H1 (cell line): Measurements from ENCODE around the gene RRP1. TPM values are rescaled to one million over a fixed set of nuclear protein-coding genes. Genes with fewer than 3 reads are reported as not detected.
A peak's percentile ranks its signal among the peaks of the same experiment; 100 is the strongest.

Experiments used
- CTCF ChIA-PET: fragments of 300-600 bp; sonication (Branson Sonifier 250); formaldehyde crosslinking; loops from one replicate; lab custom pipeline; 2021; ENCODE audit not compliant: partially characterized antibody; lab: Charles Lee
- POLR2A ChIA-PET: fragments of 300-600 bp; sonication (Branson Sonifier 250); formaldehyde crosslinking; loops from one replicate; lab custom pipeline; 2021; ENCODE audit warnings: inconsistent platforms; ENCODE audit not compliant: partially characterized antibody; lab: Charles Lee
- DNase-seq, 2 experiments: peaks; one replicate each; pipeline versions ENCODE4 v3.0.0 to v3.0.0-alpha.2; 2010 to 2022; ENCODE audit warnings: low spot score in 2 of 2, low read depth in 1 of 2, mixed read lengths in 1 of 2
- FAIRE-seq: peaks from 2 replicates; lab custom pipeline; 2011; peaks lifted over from hg19 to GRCh38; lab: Jason Lieb, UNC
- H2AFZ ChIP-seq: 2 replicates; pipeline ENCODE4 v1.8.1; 2012; ENCODE audit warnings: low read length, inconsistent platforms
- H2AK5ac ChIP-seq: 2 replicates; pipeline ENCODE4 v1.6.1; 2013; ENCODE audit warnings: low read depth, low read length
- H2BK120ac ChIP-seq: replicated peaks from 2 replicates; pipeline ENCODE3; 2013; ENCODE audit warnings: low read depth, low read length, inconsistent platforms
- H2BK12ac ChIP-seq: 2 replicates; pipeline ENCODE4 v1.6.1; 2013; ENCODE audit warnings: low read depth, low read length
- H2BK15ac ChIP-seq: 2 replicates; pipeline ENCODE4 v1.6.1; 2013; ENCODE audit warnings: low read length
- H2BK20ac ChIP-seq: 2 replicates; pipeline ENCODE4 v1.6.1; 2013; ENCODE audit warnings: low read length
- H2BK5ac ChIP-seq: 2 replicates; pipeline ENCODE4 v1.6.1; 2013; ENCODE audit warnings: low read depth, low read length
- H3K14ac ChIP-seq: 2 replicates; pipeline ENCODE4 v1.6.1; 2013; ENCODE audit warnings: inconsistent platforms; ENCODE audit not compliant: insufficient read length
- H3K18ac ChIP-seq: 2 replicates; pipeline ENCODE4 v1.6.1; 2013; ENCODE audit warnings: low read length; ENCODE audit errors: extremely low read depth
- H3K23ac ChIP-seq: 2 replicates; pipeline ENCODE4 v1.6.1; 2013; ENCODE audit warnings: inconsistent platforms; ENCODE audit not compliant: insufficient read length
- H3K23me2 ChIP-seq: 2 replicates; pipeline ENCODE4 v1.6.1; 2013; ENCODE audit warnings: low read depth, low read length
- H3K27ac ChIP-seq: 2 replicates; pipeline ENCODE4 v1.6.1; 2011; ENCODE audit warnings: low read depth, low read length, inconsistent platforms
- H3K27me3 ChIP-seq, 4 experiments: replicated peaks in 1 of 4; 1 replicate in 1 of 4; 2 replicates in 3 of 4; pipeline versions ENCODE4 v1.6.1 to v1.8.1; 2011 to 2013; ENCODE audit warnings: low read length in 3 of 4, mild to moderate bottlenecking in 3 of 4, inconsistent platforms in 2 of 4, mixed read lengths in 2 of 4, moderate library complexity in 1 of 4; ENCODE audit not compliant: control insufficient read depth in 3 of 4, insufficient read depth in 3 of 4; ENCODE audit errors: extremely low read depth in 1 of 4
- H3K36me3 ChIP-seq, 4 experiments: 2 replicates each; pipeline versions ENCODE4 v1.6.1 to v1.8.1; 2011 to 2013; ENCODE audit warnings: mild to moderate bottlenecking in 4 of 4, low read length in 3 of 4, moderate library complexity in 2 of 4, control low read depth in 1 of 4, inconsistent platforms in 1 of 4; ENCODE audit not compliant: insufficient read depth in 4 of 4, control insufficient read depth in 2 of 4
- H3K4ac ChIP-seq: replicated peaks from 2 replicates; pipeline ENCODE3; 2013; ENCODE audit warnings: low read length, low read depth, mixed read lengths, inconsistent platforms; ENCODE audit not compliant: insufficient read length
- H3K4me1 ChIP-seq, 4 experiments: replicated peaks in 1 of 4; 1 replicate in 1 of 4; 2 replicates in 3 of 4; pipeline versions ENCODE4 v1.6.1 to v1.8.1; 2011 to 2013; ENCODE audit warnings: low read length in 3 of 4, inconsistent platforms in 2 of 4, mixed read lengths in 1 of 4; ENCODE audit not compliant: insufficient read depth in 4 of 4, control insufficient read depth in 3 of 4
- H3K4me2 ChIP-seq, 2 experiments: 2 replicates each; pipeline versions ENCODE4 v1.6.1 to v1.8.1; 2011 to 2013; ENCODE audit warnings: low read depth in 2 of 2, low read length in 2 of 2, control low read depth in 1 of 2, inconsistent platforms in 1 of 2, mild to moderate bottlenecking in 1 of 2; ENCODE audit not compliant: insufficient read depth in 1 of 2
- H3K4me3 ChIP-seq, 4 experiments: fragments of 200-600, 300-600 bp in 1 of 4; sonication (generic), shearing (Covaris generic), sonication (Bioruptor Twin) in 1 of 4; 2 replicates each; pipeline versions ENCODE4 v1.5.1 to v1.8.1; 2011 to 2016; ENCODE audit warnings: low read length in 4 of 4, low read depth in 3 of 4, control low read depth in 2 of 4, inconsistent platforms in 2 of 4, mild to moderate bottlenecking in 2 of 4, mixed read lengths in 1 of 4, moderate library complexity in 1 of 4; ENCODE audit not compliant: insufficient read depth in 2 of 4; ENCODE audit errors: extremely low read depth in 1 of 4
- H3K56ac ChIP-seq: replicated peaks from 2 replicates; pipeline ENCODE3; 2013; ENCODE audit warnings: low read depth, mild to moderate bottlenecking, mixed read lengths, low read length, inconsistent platforms; ENCODE audit not compliant: insufficient read length
- H3K79me1 ChIP-seq: 2 replicates; pipeline ENCODE4 v1.6.1; 2013; ENCODE audit warnings: low read depth, low read length, control low read depth
- H3K79me2 ChIP-seq, 2 experiments: 2 replicates each; pipeline versions ENCODE4 v1.6.1 to v1.8.1; 2012 to 2013; ENCODE audit warnings: low read length in 2 of 2, mild to moderate bottlenecking in 2 of 2, inconsistent platforms in 1 of 2; ENCODE audit not compliant: insufficient read depth in 2 of 2, control insufficient read depth in 1 of 2
- H3K9ac ChIP-seq, 4 experiments: replicated peaks in 1 of 4; 1 replicate in 1 of 4; 2 replicates in 3 of 4; pipeline versions ENCODE4 v1.6.1 to v1.8.1; 2011 to 2013; ENCODE audit warnings: low read depth in 3 of 4, low read length in 3 of 4, control low read depth in 2 of 4, mild to moderate bottlenecking in 2 of 4, moderate library complexity in 2 of 4, inconsistent platforms in 1 of 4; ENCODE audit errors: extremely low read depth in 1 of 4
- H3K9me3 ChIP-seq, 2 experiments: 2 replicates each; pipeline versions ENCODE4 v1.6.1 to v1.8.1; 2012 to 2013; ENCODE audit warnings: mild to moderate bottlenecking in 2 of 2, moderate library complexity in 2 of 2, control low read depth in 1 of 2, inconsistent platforms in 1 of 2, low read depth in 1 of 2, low read length in 1 of 2, mixed read lengths in 1 of 2; ENCODE audit not compliant: insufficient read depth in 2 of 2
- H4K20me1 ChIP-seq, 2 experiments: replicated peaks in 1 of 2; 2 replicates each; pipeline versions ENCODE3 to v1.8.1; 2011 to 2013; ENCODE audit warnings: inconsistent platforms in 2 of 2, low read length in 2 of 2, mild to moderate bottlenecking in 1 of 2; ENCODE audit not compliant: insufficient read depth in 2 of 2, control insufficient read depth in 1 of 2
- H4K5ac ChIP-seq: 2 replicates; pipeline ENCODE4 v1.6.1; 2013; ENCODE audit warnings: low read length, low read depth, mixed read lengths, inconsistent platforms; ENCODE audit not compliant: insufficient read length
- H4K8ac ChIP-seq: 2 replicates; pipeline ENCODE4 v1.8.0; 2013; ENCODE audit warnings: mild to moderate bottlenecking, moderate library complexity, low read length, inconsistent platforms; ENCODE audit not compliant: insufficient read depth; ENCODE audit errors: extremely low read depth
- H4K91ac ChIP-seq: replicated peaks from 2 replicates; pipeline ENCODE3; 2013; ENCODE audit warnings: low read length, mixed read lengths, inconsistent platforms; ENCODE audit not compliant: insufficient read length
- ASH2L ChIP-seq: fragments of 200-600, 300-600 bp; sonication (generic); IDR thresholded peaks from one replicate; pipeline ENCODE4 v1.7.1; 2017; ENCODE audit warnings: low read length
- CBX5 ChIP-seq: fragments of 300-800, 300-1000 bp; sonication (generic); IDR thresholded peaks from 2 replicates; pipeline ENCODE4 v1.7.1; 2016; ENCODE audit warnings: antibody characterized with exemption, low read length, low read depth
- CTBP2 ChIP-seq: IDR thresholded peaks from 2 replicates; pipeline ENCODE4 v1.7.0; 2011; ENCODE audit warnings: borderline replicate concordance, mild to moderate bottlenecking, moderate library complexity, mixed read lengths, low read length; ENCODE audit not compliant: insufficient read depth, insufficient read length
- JUN ChIP-seq: IDR thresholded peaks from 2 replicates; pipeline ENCODE4 v1.6.1; 2011; ENCODE audit warnings: low read depth, mild to moderate bottlenecking, improper control_type of control experiment, low read length
- POLR2AphosphoS5 ChIP-seq: IDR thresholded peaks from 2 replicates; pipeline ENCODE4 v1.6.1; 2011; ENCODE audit warnings: low read depth, low read length
- RAD21 ChIP-seq, 2 experiments: IDR thresholded peaks in 1 of 2; conservative IDR thresholded peaks in 1 of 2; 2 replicates each; pipeline ENCODE4 v1.6.1; 2011; ENCODE audit warnings: low read depth in 2 of 2, low read length in 2 of 2, improper control_type of control experiment in 1 of 2, inconsistent platforms in 1 of 2, mild to moderate bottlenecking in 1 of 2, moderate library complexity in 1 of 2
- RNF2 ChIP-seq: fragments of 200-900, 300-1000 bp; sonication (generic); IDR thresholded peaks from 2 replicates; pipeline ENCODE4 v1.7.1; 2016; ENCODE audit warnings: borderline replicate concordance, low read depth, mild to moderate bottlenecking, antibody characterized with exemption, low read length; ENCODE audit not compliant: poor library complexity, severe bottlenecking; ENCODE audit errors: missing control alignments
- SIN3A ChIP-seq, 2 experiments: IDR thresholded peaks in 1 of 2; conservative IDR thresholded peaks in 1 of 2; 2 replicates each; pipeline ENCODE4 v1.6.1; 2011 to 2012; ENCODE audit warnings: low read length in 2 of 2, improper control_type of control experiment in 1 of 2, low read depth in 1 of 2, mild to moderate bottlenecking in 1 of 2
- SIX5 ChIP-seq: IDR thresholded peaks from 2 replicates; pipeline ENCODE4 v1.6.1; 2011; ENCODE audit warnings: mild to moderate bottlenecking, low read depth, low read length
- SP1 ChIP-seq: IDR thresholded peaks from 2 replicates; pipeline ENCODE4 v1.6.1; 2011; ENCODE audit warnings: low read depth, low read length
- TEAD4 ChIP-seq: IDR thresholded peaks from 2 replicates; pipeline ENCODE4 v1.6.1; 2012; ENCODE audit warnings: low read depth, low read length, inconsistent platforms, mixed read lengths
- YY1 ChIP-seq: IDR thresholded peaks from 2 replicates; pipeline ENCODE4 v1.6.1; 2011; ENCODE audit warnings: low read depth, mild to moderate bottlenecking, low read length
- WGBS, 2 experiments: shearing (Covaris generic) in 1 of 2; methylation state at CpG; one replicate each; pipeline versions ENCODE4 v1.1.6 to v1.1.7; 2013 to 2015; ENCODE audit warnings: low lambda C conversion rate in 2 of 2, mixed read lengths in 2 of 2, inconsistent platforms in 1 of 2, low coverage in 1 of 2, missing lambda C conversion rate in 1 of 2; ENCODE audit not compliant: insufficient replicate concordance in 2 of 2, insufficient coverage in 1 of 2, insufficient read length in 1 of 2; ENCODE audit errors: extremely low coverage in 1 of 2, missing lambda C conversion rate in 1 of 2; 5-methylcytosine and 5-hydroxymethylcytosine counted together
- polyA plus RNA-seq, 7 experiments: library from polyadenylated mRNA; depleted of rRNA in 3 of 7; stranded (reverse) in 5 of 7; unstranded in 2 of 7; fragments of >200 nt in 5 of 7; fragments of 200-250 nt in 2 of 7; gene quantifications; 1 replicate in 5 of 7; 2 replicates in 1 of 7; 4 replicates in 1 of 7; pipeline versions ENCODE4 v1.2.1 to v1.2.3, GENCODE V29; 2011 to 2013; ENCODE audit warnings: missing spikeins in 2 of 7, mixed read lengths in 2 of 7
- total RNA-seq: library from RNA; stranded (reverse); fragmentation: NEBNext Ultra II Directional; extraction: Animal tissue kit (Norgen Biotek cat#: 25700); gene quantifications from 2 replicates; pipeline ENCODE4 v1.2.1, GENCODE V29; 2021

The RRP1 gene
- total and polyA plus RNA-seq, 2 of the 8 experiments (the other 6 are each of a cell fraction or from before 2014, with no cell fraction given), result 11.6 to 55.2 TPM

GRCh38 chr21:43771199-43771675 is 18.1 kb upstream of the RRP1 start:
- H3K27ac ChIP-seq, result no peak overlapping the region
- no peak overlapping the region for H2BK120ac ChIP-seq
- CTCF ChIA-PET, result interaction anchor here (1.2 to 2.8 kb wide), 3 partner anchors 10 to 24 kb away, joined by 3 to 9 read pairs (median 7); partner anchors contain the start of gene RRP1
- no peak overlapping the region for H3K4me3 ChIP-seq
- peak overlapping the region; percentile 48; the same call in 1 of the 2 replicates for H2BK20ac ChIP-seq
- H3K23me2 ChIP-seq, result peaks cover 4% of the 10 kb centered on the region; the same call in 1 of the 2 replicates
- H2BK5ac ChIP-seq, result peak overlapping the region; percentile 77; the same call in 1 of the 2 replicates
- peak overlapping the region; percentile 81; the same call in 1 of the 2 replicates for H2BK12ac ChIP-seq
- H2AFZ ChIP-seq, result no peak overlapping the region
- POLR2A ChIA-PET, result interaction anchor here (0.7 to 5.2 kb wide), 7 partner anchors 9 to 43 kb away, joined by 3 to 28 read pairs (median 5); no protein-coding TSS in a partner anchor
- WGBS, 2 experiments, result 87% methylated on average over 13 of the region's 13 CpGs; no CpG with 5 or more reads in 1 of the 2 experiments
- no peak overlapping the region for H4K91ac ChIP-seq
- H3K79me2 ChIP-seq, result peaks cover 0 to 19% of the 10 kb centered on the region in 2 experiments; a peak in 1 of 4 replicates
- H2AK5ac ChIP-seq, result no peak overlapping the region
- H3K56ac ChIP-seq, result no peak overlapping the region
- no peak for DNase-seq
- H3K79me1 ChIP-seq, result no peaks in the 10 kb centered on the region; the same call in 1 of the 2 replicates
- H3K9me3 ChIP-seq, result no peaks in the 10 kb centered on the region
- H3K4me1 ChIP-seq, result peaks cover 0 to 23% (median 15%) of the 10 kb centered on the region in 4 experiments; a peak in 6 of 7 replicates
- no peak overlapping the region for H3K14ac ChIP-seq
- no peak overlapping the region for H4K5ac ChIP-seq
- H3K36me3 ChIP-seq, result peaks cover 8 to 17% (median 10%) of the 10 kb centered on the region in 4 experiments; a peak in 6 of 8 replicates
- FAIRE-seq, result no peak
- no peak overlapping the region for H3K4me2 ChIP-seq
- 0 out of 2 replicates have a peak overlapping the region, but pooled peaks have one; percentile 23 for H4K8ac ChIP-seq
- no peak overlapping the region for H3K23ac ChIP-seq
- no peak overlapping the region for H3K18ac ChIP-seq
- H3K4ac ChIP-seq, result no peak overlapping the region
- H2BK15ac ChIP-seq, result peak overlapping the region; percentile 97; the same call in 1 of the 2 replicates
- H4K20me1 ChIP-seq, result peaks cover 0 to 6% of the 10 kb centered on the region in 2 experiments
- H3K27me3 ChIP-seq, result no peaks in the 10 kb centered on the region
- no peak overlapping the region for H3K9ac ChIP-seq
- TF ChIP-seq POLR2AphosphoS5 (no peak), CTBP2 (no peak), SP1 (no peak), CBX5 (no peak), JUN (no peak), RNF2 (no peak), TEAD4 (no peak), SIX5 (no peak), SIN3A (conservative IDR thresholded peaks at IDR 0.05 in 1 of 2, IDR thresholded peaks at IDR 0.05 in 1 of 2; ENCODE audit: low read depth in 1 of 2, low read length in 2 of 2) (no peak), ASH2L (no peak), RAD21 (IDR thresholded peaks at IDR 0.05 in 1 of 2, conservative IDR thresholded peaks at IDR 0.05 in 1 of 2; ENCODE audit: low read depth in 2 of 2, low read length in 2 of 2) (no peak), YY1 (no peak)
